Subcutaneous abdominal adipose tissue (tissue), 5 donors: ENCODE measurements around the gene CNKSR2.

ENCODE experiments used
- H3K27ac ChIP-seq: one replicate; pipeline ENCODE4 v1.7.0; 2013; ENCODE audit warnings: low read depth, mild to moderate bottlenecking, inconsistent platforms, low read length, moderate library complexity
- H3K27me3 ChIP-seq, 5 donors: one replicate each; pipeline ENCODE4 v1.7.0; 2013; ENCODE audit warnings: low read length in 5 of 5, inconsistent platforms in 1 of 5; ENCODE audit not compliant: control insufficient read depth in 5 of 5, insufficient read depth in 4 of 5
- H3K36me3 ChIP-seq, 5 donors: one replicate each; pipeline ENCODE4 v1.7.0; 2013; ENCODE audit warnings: low read length in 5 of 5; ENCODE audit not compliant: control insufficient read depth in 5 of 5, insufficient read depth in 5 of 5
- H3K4me1 ChIP-seq, 5 donors: one replicate each; pipeline ENCODE4 v1.7.0; 2013; ENCODE audit warnings: low read length in 5 of 5, mild to moderate bottlenecking in 3 of 5, moderate library complexity in 1 of 5; ENCODE audit not compliant: control insufficient read depth in 5 of 5, insufficient read depth in 5 of 5
- H3K4me3 ChIP-seq, 5 donors: one replicate each; pipeline ENCODE4 v1.7.0; 2013; ENCODE audit warnings: low read length in 5 of 5, low read depth in 1 of 5
- H3K9ac ChIP-seq, 5 donors: one replicate each; pipeline ENCODE4 v1.7.0; 2013; ENCODE audit warnings: low read length in 5 of 5, mild to moderate bottlenecking in 4 of 5, moderate library complexity in 3 of 5
- H3K9me3 ChIP-seq, 5 donors: one replicate each; pipeline ENCODE4 v1.7.0; 2013; ENCODE audit warnings: low read length in 5 of 5; ENCODE audit not compliant: control insufficient read depth in 5 of 5
- donor health status: healthy.
- donor health status: healthy.
- donor health status: healthy.
- donor health status: healthy.
- donor health status: healthy.

Gene CNKSR2

DNA sequence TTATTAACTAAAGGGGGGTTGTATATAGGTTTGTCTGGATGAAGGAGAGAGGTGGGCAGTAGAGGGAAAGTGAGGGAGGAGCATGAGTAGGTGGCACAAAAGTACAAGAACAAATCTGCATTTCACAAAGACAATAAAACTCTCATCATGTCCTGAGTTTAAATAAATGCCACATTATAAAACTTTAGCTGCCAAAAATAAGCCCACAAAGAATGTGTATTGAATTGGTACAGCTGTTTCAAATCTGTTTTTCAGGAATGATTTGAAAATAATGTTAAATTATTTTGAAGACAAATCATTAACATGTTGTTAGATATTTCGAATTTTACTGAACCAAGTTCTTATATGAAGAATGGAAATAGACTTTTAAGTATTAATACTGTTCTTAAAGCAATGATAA is 5.8 kb downstream of the CNKSR2 start:
- Histone ChIP-seq H3K9me3 (no peaks in the 10 kb centered on the region), H3K9ac (no peak overlapping the region), H3K27ac (no peak overlapping the region), H3K4me3 (no peak overlapping the region), H3K27me3 (peaks cover 0 to 10% (median 7%) of the 10 kb centered on the region in 5 donors), H3K36me3 (no peaks in the 10 kb centered on the region), H3K4me1 (peaks cover 0 to 13% (median 6%) of the 10 kb centered on the region in 5 donors)

DNA sequence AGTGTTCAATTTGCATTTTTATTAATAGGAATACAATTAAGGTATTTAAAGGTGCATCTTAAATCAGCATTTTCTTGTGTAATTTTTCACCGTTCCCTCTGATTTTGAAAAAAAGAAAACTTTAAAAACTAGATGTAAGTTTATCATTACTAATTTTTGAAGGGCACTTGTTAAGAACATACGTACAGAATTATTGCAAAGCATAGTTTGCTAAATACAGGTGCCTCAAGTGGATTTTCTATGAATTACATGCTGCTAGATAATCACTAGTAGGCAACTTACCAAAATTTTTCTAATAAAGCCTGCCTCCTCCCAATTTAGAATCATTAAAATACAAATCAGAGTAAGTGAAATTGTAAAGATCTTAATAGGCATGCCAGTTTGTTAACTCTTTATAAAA is 8.5 kb downstream of the CNKSR2 start:
- H3K4me1 ChIP-seq: peaks cover 0 to 8% (median 0%) of the 10 kb centered on the region in 5 donors
- no peaks in the 10 kb centered on the region for H3K36me3 ChIP-seq
- no peak overlapping the region for H3K27ac ChIP-seq
- no peaks in the 10 kb centered on the region for H3K9me3 ChIP-seq
- H3K27me3 ChIP-seq: no peaks in the 10 kb centered on the region
- H3K9ac ChIP-seq: no peak overlapping the region
- no peak overlapping the region for H3K4me3 ChIP-seq

DNA sequence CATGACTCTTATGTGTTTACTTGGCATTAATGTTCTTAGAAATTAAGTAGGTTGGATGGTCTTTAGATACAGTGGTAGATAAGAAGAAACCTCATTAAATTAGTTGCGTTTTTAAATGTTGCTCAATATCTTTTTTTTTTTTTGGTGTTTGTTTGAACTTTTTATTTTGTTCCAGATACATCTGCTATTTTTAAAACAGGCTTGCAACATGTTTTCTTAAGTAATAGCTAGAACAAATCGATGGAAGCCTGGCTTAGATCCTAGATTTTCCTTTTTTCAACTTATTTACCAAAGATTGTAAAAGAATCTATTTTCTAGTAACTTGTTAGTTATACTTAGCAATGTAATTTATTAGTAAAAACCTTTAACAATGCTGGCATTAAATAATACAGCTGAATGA is 9.3 kb downstream of the CNKSR2 start:
- no peaks in the 10 kb centered on the region for H3K36me3 ChIP-seq
- H3K9me3 ChIP-seq: no peaks in the 10 kb centered on the region
- peaks cover 0 to 8% (median 0%) of the 10 kb centered on the region in 5 donors for H3K4me1 ChIP-seq
- no peaks in the 10 kb centered on the region for H3K27me3 ChIP-seq
- H3K4me3 ChIP-seq: no peak overlapping the region
- H3K9ac ChIP-seq: no peak overlapping the region
- H3K27ac ChIP-seq: no peak overlapping the region

DNA sequence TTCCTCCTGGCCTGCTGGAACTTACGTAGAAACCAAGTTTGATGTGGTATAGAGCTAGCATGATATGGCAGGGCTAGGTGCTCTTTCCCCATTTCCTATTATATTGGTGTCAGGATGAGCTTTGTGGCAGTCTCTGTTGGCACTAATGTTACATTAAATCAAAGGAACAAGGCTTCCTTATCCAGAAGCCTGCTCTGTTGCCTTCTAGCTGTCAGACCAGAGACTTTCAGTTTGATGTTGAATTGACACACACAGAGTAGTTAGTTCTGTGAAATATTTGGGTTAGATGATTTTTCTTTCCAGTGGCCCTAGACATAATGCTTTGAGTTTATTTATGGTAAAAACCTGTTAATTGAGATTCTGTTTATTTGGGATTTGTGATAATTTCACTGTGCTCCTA is 10.0 kb downstream of the CNKSR2 start:
- H3K9me3 ChIP-seq: no peaks in the 10 kb centered on the region
- no peak overlapping the region for H3K27ac ChIP-seq
- H3K36me3 ChIP-seq: no peaks in the 10 kb centered on the region
- no peak overlapping the region for H3K4me3 ChIP-seq
- H3K27me3 ChIP-seq: no peaks in the 10 kb centered on the region
- peaks cover 0 to 8% (median 0%) of the 10 kb centered on the region in 5 donors for H3K4me1 ChIP-seq
- H3K9ac ChIP-seq: no peak overlapping the region

DNA sequence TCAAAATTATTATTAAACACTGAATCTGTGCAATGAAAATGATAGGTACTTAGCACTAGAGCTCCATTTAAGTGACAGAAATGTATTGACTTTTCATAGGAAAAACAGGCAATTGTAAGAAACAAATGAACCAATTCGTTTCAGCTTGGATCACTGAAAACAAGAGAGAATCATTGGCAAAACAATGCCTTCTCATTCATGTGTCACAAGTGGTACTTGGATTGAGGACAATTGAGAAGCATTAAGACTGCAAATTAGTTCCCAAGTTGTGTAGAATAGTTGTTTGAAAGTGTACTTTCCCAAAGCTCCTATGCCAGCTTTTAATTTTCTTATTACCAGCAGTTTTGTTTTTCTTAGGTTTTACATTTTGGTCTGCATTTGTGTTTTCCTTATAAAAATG is 20.6 kb downstream of the CNKSR2 start:
- Histone ChIP-seq H3K4me3 (no peak overlapping the region), H3K9ac (no peak overlapping the region), H3K9me3 (peaks cover 0 to 14% (median 3%) of the 10 kb centered on the region in 5 donors), H3K27me3 (peaks cover 0 to 2% (median 0%) of the 10 kb centered on the region in 5 donors), H3K4me1 (no peaks in the 10 kb centered on the region), H3K27ac (no peak overlapping the region), H3K36me3 (no peaks in the 10 kb centered on the region)

DNA sequence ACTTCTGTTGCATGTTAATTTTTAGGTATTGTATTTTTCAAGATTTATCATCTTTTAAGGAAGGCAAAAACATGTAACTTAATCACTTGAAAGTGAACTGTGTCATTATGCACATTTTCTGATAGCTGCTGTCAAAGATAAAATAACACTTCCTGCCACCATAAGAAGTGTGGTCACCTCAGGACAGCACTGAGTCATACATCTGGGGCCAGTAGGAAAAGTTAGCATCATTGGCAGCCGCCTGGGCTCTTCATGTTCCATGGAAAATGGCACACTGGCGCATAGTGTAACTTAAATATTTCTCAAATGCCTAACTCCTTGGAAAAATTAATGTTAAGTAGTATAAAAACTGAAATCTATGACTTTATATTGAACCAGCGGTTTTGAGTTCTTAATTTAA is 24.2 kb downstream of the CNKSR2 start:
- H3K9ac ChIP-seq: no peak overlapping the region
- H3K4me3 ChIP-seq: no peak overlapping the region
- H3K4me1 ChIP-seq: no peaks in the 10 kb centered on the region
- no peaks in the 10 kb centered on the region for H3K27me3 ChIP-seq
- no peak overlapping the region for H3K27ac ChIP-seq
- H3K36me3 ChIP-seq: no peaks in the 10 kb centered on the region
- no peaks in the 10 kb centered on the region for H3K9me3 ChIP-seq

DNA sequence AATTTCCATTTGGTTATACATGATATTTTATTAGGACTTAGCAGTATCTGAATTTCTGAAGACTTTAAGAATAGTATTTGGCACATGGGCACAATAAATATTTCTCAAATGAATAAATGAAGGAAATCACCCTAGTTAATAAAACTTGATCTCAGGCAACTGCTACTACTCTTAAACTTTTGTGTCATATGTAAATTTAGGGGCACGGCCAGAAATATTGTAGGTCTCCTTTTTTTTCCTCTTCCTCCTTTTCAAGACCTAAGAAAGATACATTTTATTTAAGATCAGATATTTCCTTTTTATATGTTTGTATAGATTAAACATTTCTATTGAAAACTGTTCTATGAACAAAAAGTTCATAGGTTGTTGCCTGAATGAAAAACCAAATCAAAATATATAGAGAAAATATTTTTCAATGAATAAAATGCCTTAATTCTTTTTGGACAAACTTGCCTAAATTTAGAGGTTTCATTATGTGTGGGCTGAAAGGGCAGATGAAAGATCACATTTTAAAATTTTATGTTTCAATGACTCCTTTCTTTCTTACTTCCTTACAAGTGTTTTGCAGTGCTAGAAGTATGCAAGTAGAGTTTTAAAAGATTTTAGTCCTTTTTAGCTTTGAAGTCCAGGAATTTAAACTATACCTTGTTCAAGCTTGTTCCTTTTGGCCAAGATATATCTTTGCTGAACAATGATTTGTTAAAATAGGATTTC is 26.3 kb downstream of the CNKSR2 start:
- Histone ChIP-seq H3K9ac (no peak overlapping the region), H3K36me3 (no peaks in the 10 kb centered on the region), H3K27ac (no peak overlapping the region), H3K4me1 (no peaks in the 10 kb centered on the region), H3K9me3 (no peaks in the 10 kb centered on the region), H3K27me3 (no peaks in the 10 kb centered on the region), H3K4me3 (no peak overlapping the region)

DNA sequence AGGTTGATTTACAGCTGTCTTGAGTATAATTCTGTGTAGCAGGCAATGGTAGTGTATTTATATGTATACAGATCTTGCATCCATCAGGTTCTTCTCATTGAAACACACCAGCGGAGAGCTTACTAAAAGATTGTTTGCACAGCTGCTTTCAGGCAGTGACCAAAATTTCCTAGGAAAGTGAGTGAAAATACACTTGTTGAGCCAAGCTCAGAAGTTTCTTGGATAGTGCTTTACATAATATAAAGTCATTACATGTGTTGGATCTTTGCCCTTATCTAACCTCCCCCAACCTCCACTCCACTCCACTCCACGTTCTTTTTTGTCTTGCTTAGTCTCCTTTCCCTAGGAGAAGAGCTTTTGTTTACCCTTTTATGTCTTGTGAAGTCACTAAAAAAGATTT is 34.1 kb downstream of the CNKSR2 start:
- no peaks in the 10 kb centered on the region for H3K9me3 ChIP-seq
- H3K27ac ChIP-seq: no peak overlapping the region
- H3K4me3 ChIP-seq: no peak overlapping the region
- peaks cover 0 to 3% (median 0%) of the 10 kb centered on the region in 5 donors for H3K27me3 ChIP-seq
- peaks cover 0 to 4% (median 0%) of the 10 kb centered on the region in 5 donors for H3K4me1 ChIP-seq
- no peak overlapping the region for H3K9ac ChIP-seq
- H3K36me3 ChIP-seq: no peaks in the 10 kb centered on the region

DNA sequence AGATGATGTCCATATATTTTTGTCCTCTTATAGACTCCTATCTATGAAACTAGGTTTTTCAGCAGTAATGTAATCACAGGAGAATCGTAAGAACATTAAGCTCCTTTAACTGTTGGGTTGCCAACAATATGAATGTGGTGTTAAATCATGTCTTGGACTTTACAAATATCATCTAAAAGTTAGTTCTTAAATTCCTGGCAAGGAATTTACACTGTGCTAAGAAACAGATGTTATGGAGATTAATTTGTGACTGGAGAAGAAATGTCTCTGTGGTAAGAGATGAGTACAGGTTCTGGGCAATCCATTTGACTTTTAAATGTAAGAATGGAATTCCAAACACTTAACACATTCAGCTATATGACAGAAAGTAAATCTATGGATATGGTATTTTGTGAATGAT is 34.6 kb downstream of the CNKSR2 start:
- peaks cover 0 to 4% (median 0%) of the 10 kb centered on the region in 5 donors for H3K4me1 ChIP-seq
- H3K36me3 ChIP-seq: no peaks in the 10 kb centered on the region
- no peak overlapping the region for H3K27ac ChIP-seq

DNA sequence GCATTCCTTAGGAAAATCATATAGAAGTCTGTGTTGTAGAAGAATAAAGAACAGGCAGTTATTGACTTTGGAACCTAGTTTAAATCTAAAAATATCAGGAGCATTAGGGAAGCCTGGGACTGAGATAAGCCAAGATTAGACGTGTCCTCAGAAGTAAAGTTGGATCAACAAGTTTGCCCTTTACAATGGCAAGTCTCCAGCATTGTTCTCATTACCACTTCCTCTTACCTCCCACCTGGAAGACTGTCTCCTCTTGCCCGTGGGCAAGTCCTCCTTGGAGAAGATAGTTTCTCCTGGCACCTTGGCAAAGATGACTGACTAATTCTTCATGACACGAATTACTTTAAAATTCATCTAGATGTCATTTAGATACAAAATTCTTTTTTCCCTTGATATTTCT is 37.8 kb downstream of the CNKSR2 start:
- no peak overlapping the region for H3K9ac ChIP-seq
- no peak overlapping the region for H3K27ac ChIP-seq
- H3K36me3 ChIP-seq: no peaks in the 10 kb centered on the region
- H3K4me3 ChIP-seq: no peak overlapping the region
- H3K27me3 ChIP-seq: peaks cover 0 to 2% (median 0%) of the 10 kb centered on the region in 5 donors
- H3K9me3 ChIP-seq: peaks cover 0 to 8% (median 0%) of the 10 kb centered on the region in 5 donors
- peaks cover 0 to 4% (median 0%) of the 10 kb centered on the region in 5 donors for H3K4me1 ChIP-seq

More for the DNA sequence above, 34.6 kb downstream of the CNKSR2 start:
- no peak overlapping the region for H3K9ac ChIP-seq
- H3K27me3 ChIP-seq: peaks cover 0 to 3% (median 0%) of the 10 kb centered on the region in 5 donors
- no peak overlapping the region for H3K4me3 ChIP-seq
- peaks cover 0 to under 1% (median 0%) of the 10 kb centered on the region in 5 donors for H3K9me3 ChIP-seq
